GM10847 (cell line): Measurements from ENCODE around the gene SCIMP.

ENCODE experiments used
- POLR2A ChIP-seq: IDR thresholded peaks from 2 replicates; pipeline ENCODE4 v1.6.1; 2011; ENCODE audit not compliant: insufficient read length; ENCODE audit errors: extremely low read depth

SCIMP gene

GRCh38 chr17:5203178-5203907, 31.3 kb downstream of the SCIMP start:
- TF ChIP-seq POLR2A = no peak

DNA sequence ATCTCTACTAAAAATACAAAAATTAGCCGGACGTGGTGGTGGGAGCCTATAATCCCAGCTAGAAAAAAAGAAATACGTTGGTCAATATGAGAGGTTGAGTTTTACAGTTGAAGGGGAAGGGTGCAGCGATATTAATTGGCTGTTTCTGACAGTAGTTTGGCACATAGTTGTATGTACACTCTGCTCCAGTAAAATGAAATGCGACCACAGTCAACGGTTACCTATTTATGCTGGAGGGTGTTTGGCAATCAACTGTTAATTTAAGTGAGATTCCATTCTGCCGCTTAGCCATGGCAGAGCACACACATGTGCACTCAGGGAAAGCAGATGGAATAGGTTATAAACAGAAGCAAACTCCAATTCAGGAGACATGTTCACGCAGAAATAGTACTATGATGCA, 33.6 kb downstream of the SCIMP start:
- TF ChIP-seq POLR2A = no peak

- no peak for TF ChIP-seq POLR2A
These were observed 34.3 kb downstream of the SCIMP start for GRCh38 chr17:5200360-5200759.

GRCh38 chr17:5198472-5198871, 36.2 kb downstream of the SCIMP start:
- TF ChIP-seq POLR2A = no peak

DNA sequence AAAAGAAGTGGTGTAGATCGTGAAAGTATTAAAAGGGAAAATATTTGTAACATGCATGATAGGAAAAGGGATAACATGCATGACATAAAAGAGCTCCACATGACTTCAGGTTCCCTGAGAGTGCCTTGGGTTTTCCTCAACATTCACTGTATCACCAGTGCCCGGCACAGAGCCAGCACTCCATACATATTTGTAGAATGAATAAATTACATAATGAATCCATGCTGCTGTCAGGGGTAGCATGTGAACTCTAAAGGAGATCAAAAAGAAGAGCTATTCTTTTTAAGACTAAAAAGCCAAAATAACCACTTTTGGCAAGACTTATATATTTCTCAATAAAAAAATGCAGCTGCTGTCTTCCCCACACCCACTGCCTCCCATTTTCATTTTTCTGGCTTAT, 40.3 kb downstream of the SCIMP start:
- no peak for TF ChIP-seq POLR2A

GRCh38 chr17:5191541-5192417, 42.9 kb downstream of the SCIMP start, which contains the start of gene ZNF594:
ZNF594 (minus strand) TSS chr17:5191868; CDS start chr17:5184256, 7,612 bp downstream.
- TF ChIP-seq POLR2A = peak; percentile 91

DNA sequence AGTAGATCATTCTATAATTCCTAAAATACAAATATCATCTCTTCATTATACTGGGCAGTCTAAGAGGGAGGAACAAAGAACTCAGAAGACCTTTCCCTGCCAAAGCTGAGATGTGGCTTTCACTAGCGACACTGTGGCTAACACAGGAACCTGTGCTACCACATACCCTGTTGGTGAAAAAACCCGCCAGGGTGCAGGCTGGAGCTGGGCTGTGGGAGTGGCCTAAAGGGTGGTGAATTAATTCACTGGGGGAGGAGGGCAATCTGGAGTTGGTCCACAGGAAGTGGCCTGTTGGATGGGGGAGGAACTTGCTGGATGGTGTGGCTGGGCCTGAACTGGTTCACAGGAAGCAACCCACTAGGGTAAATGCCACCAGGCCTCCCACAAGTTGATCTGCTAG, 50.4 kb downstream of the SCIMP start:
- no peak for TF ChIP-seq POLR2A

- TF ChIP-seq POLR2A = no peak
These were observed 51.3 kb downstream of the SCIMP start for GRCh38 chr17:5183410-5183793.

GRCh38 chr17:5182597-5183409, 51.9 kb downstream of the SCIMP start:
- TF ChIP-seq POLR2A = no peak

- no peak for TF ChIP-seq POLR2A
These were observed 53.0 kb downstream of the SCIMP start for GRCh38 chr17:5181509-5182305.

GRCh38 chr17:5179003-5179402, 55.7 kb downstream of the SCIMP start:
- TF ChIP-seq POLR2A = no peak

DNA sequence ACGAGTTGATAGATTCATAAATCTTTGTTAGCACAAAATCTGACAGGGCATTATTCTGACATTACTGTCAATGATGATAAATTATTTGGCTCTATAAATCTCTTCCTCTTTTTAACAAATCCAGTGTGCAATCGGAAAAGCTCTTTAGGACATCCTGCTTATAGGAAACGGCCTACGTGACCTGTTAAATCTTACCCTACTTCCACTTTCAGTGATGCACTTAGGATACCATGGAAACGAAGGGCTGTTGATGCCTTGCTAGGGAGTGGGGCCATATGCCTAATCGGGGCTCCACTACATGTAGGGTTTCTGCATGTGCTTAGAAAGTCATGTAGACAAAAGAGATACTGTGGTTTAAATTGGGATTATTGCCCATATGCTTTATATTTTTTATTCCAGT, 70.2 kb downstream of the SCIMP start:
- no peak for TF ChIP-seq POLR2A
